Right ventricle myocardium inferior (tissue), 1 donor: ENCODE data around the gene FUT9. TPM values are rescaled to one million over a fixed set of nuclear protein-coding genes. Genes with fewer than 3 reads are reported as not detected.
"Not testable (repeated sequence)": the region's sequence is repeated elsewhere in the genome, so short reads cannot be mapped to it uniquely, and the experiment has no call there.

ENCODE experiments used
- ATAC-seq: fragments of 200-7000 bp; cut with Tn5 transposase; one replicate; pipeline ENCODE4 v1.9.1; 2020; ENCODE audit warnings: mild to moderate bottlenecking, moderate library complexity
- DNase-seq: peaks from one replicate; pipeline ENCODE4 v3.0.0; 2021; ENCODE audit errors: missing footprints
- intact Hi-C: fragments of 100-400 bp; cut with DNase I; formaldehyde crosslinking; loops from one replicate; pipeline ENCODE4 v1.11.0; 2022
- total RNA-seq: library from RNA; stranded (reverse); fragmentation: NEBNext Ultra II Directional; extraction: Animal tissue kit (Norgen Biotek cat#: 25700); gene quantifications from one replicate; pipeline ENCODE4 v1.2.1, GENCODE V29; 2021
- donor health status: DM: no; HTN: yes; CAD: no; lungs with severe emphysema.

The FUT9 gene
- total RNA-seq, 1 donor from 2014 or later: not detected

GRCh38 chr6:96237638-96238347 is 222.0 kb downstream of the FUT9 start:
- no peak for ATAC-seq
- no peak for DNase-seq
- intact Hi-C loops: no loop called here

GRCh38 chr6:96246563-96246962 is 230.8 kb downstream of the FUT9 start:
- DNase-seq (no peak), ATAC-seq (no peak)
- intact Hi-C loops: no loop called here

GRCh38 chr6:96249755-96250154 is 234.0 kb downstream of the FUT9 start:
- DNase-seq: no peak
- intact Hi-C loops: no loop called here

GRCh38 chr6:96257751-96258150 is 242.0 kb downstream of the FUT9 start:
- intact Hi-C loops: no loop called here
- no peak for DNase-seq
- ATAC-seq: no peak

More at GRCh38 chr6:96249755-96250154, 234.0 kb downstream of the FUT9 start:
- no peak for ATAC-seq

GRCh38 chr6:96260787-96261430 is 245.1 kb downstream of the FUT9 start:
- not testable (repeated sequence) for DNase-seq, ATAC-seq

More at GRCh38 chr6:96260787-96261430, 245.1 kb downstream of the FUT9 start:
- intact Hi-C loops: not testable (repeated sequence)
